Measurements from ENCODE around the gene FOXO3. TPM values are rescaled to one million over a fixed set of nuclear protein-coding genes. Genes with fewer than 3 reads are reported as not detected.

FOXO3 gene
- polyA plus RNA-seq, 1 donor (not counting 4 experiments of a cell fraction or from before 2014, with no cell fraction given), result 17.6 TPM

GRCh38 chr6:108546079-108547049 is 14.4 kb upstream of the FOXO3 start:
- Histone ChIP-seq H3K9ac (ENCODE audit: control insufficient read depth, extremely low read depth, insufficient read depth, low read length) (no peak overlapping the region), H4K20me1 (ENCODE audit: control insufficient read depth, extremely low read depth, insufficient read depth, low read length) (no peaks in the 10 kb centered on the region), H3K4me1 (ENCODE audit: control insufficient read depth, extremely low read depth, insufficient read depth, low read length) (no peaks in the 10 kb centered on the region), H2AFZ (ENCODE audit: control insufficient read depth, low read length) (no peak overlapping the region), H3K36me3 (ENCODE audit: control insufficient read depth in 2 of 2, extremely low read depth in 1 of 2, insufficient read depth in 2 of 2, low read length in 2 of 2) (no peaks in the 10 kb centered on the region), H3K27me3 (ENCODE audit: control insufficient read depth, extremely low read depth, insufficient read depth, low read length) (no peaks in the 10 kb centered on the region), H3K9me3 (ENCODE audit: control insufficient read depth, low read depth, low read length) (no peaks in the 10 kb centered on the region), H3K79me2 (ENCODE audit: control insufficient read depth, insufficient read depth, low read length) (no peaks in the 10 kb centered on the region), H3K9me1 (ENCODE audit: control insufficient read depth, extremely low read depth, insufficient read depth, low read length) (no peaks in the 10 kb centered on the region), H3K27ac (ENCODE audit: control insufficient read depth, insufficient read depth, low read length) (no peak overlapping the region), H3K4me3 (ENCODE audit: control insufficient read depth in 2 of 3, extremely low read depth in 1 of 3, insufficient read depth in 2 of 3, low read depth in 1 of 3, low read length in 3 of 3) (no peak overlapping the region), H3K4me2 (ENCODE audit: control insufficient read depth, extremely low read depth, insufficient read depth, low read depth, low read length) (no peak overlapping the region)
- DNase-seq (ENCODE audit: low read depth, low spot score), result no peak
- FAIRE-seq, result no peak
- TF ChIP-seq EZH2 (IDR thresholded peaks at IDR 0.05; ENCODE audit: low read length), result no peak
- TF ChIP-seq, protein P1, sequence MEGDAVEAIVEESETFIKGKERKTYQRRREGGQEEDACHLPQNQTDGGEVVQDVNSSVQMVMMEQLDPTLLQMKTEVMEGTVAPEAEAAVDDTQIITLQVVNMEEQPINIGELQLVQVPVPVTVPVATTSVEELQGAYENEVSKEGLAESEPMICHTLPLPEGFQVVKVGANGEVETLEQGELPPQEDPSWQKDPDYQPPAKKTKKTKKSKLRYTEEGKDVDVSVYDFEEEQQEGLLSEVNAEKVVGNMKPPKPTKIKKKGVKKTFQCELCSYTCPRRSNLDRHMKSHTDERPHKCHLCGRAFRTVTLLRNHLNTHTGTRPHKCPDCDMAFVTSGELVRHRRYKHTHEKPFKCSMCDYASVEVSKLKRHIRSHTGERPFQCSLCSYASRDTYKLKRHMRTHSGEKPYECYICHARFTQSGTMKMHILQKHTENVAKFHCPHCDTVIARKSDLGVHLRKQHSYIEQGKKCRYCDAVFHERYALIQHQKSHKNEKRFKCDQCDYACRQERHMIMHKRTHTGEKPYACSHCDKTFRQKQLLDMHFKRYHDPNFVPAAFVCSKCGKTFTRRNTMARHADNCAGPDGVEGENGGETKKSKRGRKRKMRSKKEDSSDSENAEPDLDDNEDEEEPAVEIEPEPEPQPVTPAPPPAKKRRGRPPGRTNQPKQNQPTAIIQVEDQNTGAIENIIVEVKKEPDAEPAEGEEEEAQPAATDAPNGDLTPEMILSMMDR (optimal IDR thresholded peaks at IDR 0.05 in 1 of 3, IDR thresholded peaks at IDR 0.05 in 1 of 3, conservative IDR thresholded peaks at IDR 0.05 in 1 of 3; ENCODE audit: extremely low read depth in 1 of 3, insufficient read depth in 2 of 3, low read length in 3 of 3), result no peak
- dilution Hi-C loops (cut with MboI; ENCODE audit: extremely low pct_ligation_motif_present, low sequenced_read_pairs), result no loop called here

DNA sequence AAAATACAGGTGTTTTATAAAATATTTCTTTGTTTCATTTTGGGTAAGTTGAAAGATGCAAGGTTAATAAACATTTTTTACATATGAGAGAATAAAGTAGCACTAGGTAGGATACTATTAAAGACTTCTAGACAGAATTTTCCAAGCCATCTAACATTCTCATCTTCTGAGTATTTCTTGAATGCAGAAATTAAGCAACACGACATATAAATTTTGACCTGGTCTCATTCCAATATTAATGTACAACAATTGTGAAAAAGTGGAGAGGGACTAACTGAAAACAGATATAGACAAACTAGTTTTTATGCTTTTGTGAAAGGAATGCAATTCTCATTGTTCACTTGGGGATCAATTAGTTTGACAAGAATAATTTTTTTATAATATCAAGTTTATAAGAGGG is 11.5 kb upstream of the FOXO3 start:
- DNase-seq (ENCODE audit: low read depth, low spot score) (no peak), FAIRE-seq (no peak)
- Histone ChIP-seq H3K27me3 (ENCODE audit: control insufficient read depth, extremely low read depth, insufficient read depth, low read length) (no peaks in the 10 kb centered on the region), H3K9ac (ENCODE audit: control insufficient read depth, extremely low read depth, insufficient read depth, low read length) (no peak overlapping the region), H3K9me3 (ENCODE audit: control insufficient read depth, low read depth, low read length) (no peaks in the 10 kb centered on the region), H3K9me1 (ENCODE audit: control insufficient read depth, extremely low read depth, insufficient read depth, low read length) (no peaks in the 10 kb centered on the region), H3K4me1 (ENCODE audit: control insufficient read depth, extremely low read depth, insufficient read depth, low read length) (no peaks in the 10 kb centered on the region), H3K27ac (ENCODE audit: control insufficient read depth, insufficient read depth, low read length) (no peak overlapping the region), H3K4me3 (ENCODE audit: control insufficient read depth in 2 of 3, extremely low read depth in 1 of 3, insufficient read depth in 2 of 3, low read depth in 1 of 3, low read length in 3 of 3) (no peak overlapping the region), H4K20me1 (ENCODE audit: control insufficient read depth, extremely low read depth, insufficient read depth, low read length) (no peaks in the 10 kb centered on the region), H3K36me3 (ENCODE audit: control insufficient read depth in 2 of 2, extremely low read depth in 1 of 2, insufficient read depth in 2 of 2, low read length in 2 of 2) (no peaks in the 10 kb centered on the region), H2AFZ (ENCODE audit: control insufficient read depth, low read length) (no peak overlapping the region), H3K4me2 (ENCODE audit: control insufficient read depth, extremely low read depth, insufficient read depth, low read depth, low read length) (no peak overlapping the region), H3K79me2 (ENCODE audit: control insufficient read depth, insufficient read depth, low read length) (no peaks in the 10 kb centered on the region)
- no peak for TF ChIP-seq EZH2 (IDR thresholded peaks at IDR 0.05; ENCODE audit: low read length)
- TF ChIP-seq, protein P1 (optimal IDR thresholded peaks at IDR 0.05 in 1 of 3, IDR thresholded peaks at IDR 0.05 in 1 of 3, conservative IDR thresholded peaks at IDR 0.05 in 1 of 3; ENCODE audit: extremely low read depth in 1 of 3, insufficient read depth in 2 of 3, low read length in 3 of 3), result no peak
- dilution Hi-C loops (cut with MboI; ENCODE audit: extremely low pct_ligation_motif_present, low sequenced_read_pairs), result no loop called here
